ENCODE results near the gene RBM33.

The RBM33 gene

GRCh38 chr7:155796381-155797261, 152.2 kb downstream of the RBM33 start:
- DNase-seq (ENCODE audit: low read depth): no peak

- DNase-seq (ENCODE audit: low read depth): no peak
Measured at GRCh38 chr7:155797262-155798250, 153.1 kb downstream of the RBM33 start.

- DNase-seq (ENCODE audit: low read depth): no peak
Measured at GRCh38 chr7:155798673-155799439, 154.4 kb downstream of the RBM33 start.

GRCh38 chr7:155799514-155799913, 155.1 kb downstream of the RBM33 start:
- DNase-seq (ENCODE audit: low read depth): peak; percentile 19

GRCh38 chr7:155800301-155800700, 155.8 kb downstream of the RBM33 start:
- no peak for DNase-seq (ENCODE audit: low read depth)

- no peak for DNase-seq (ENCODE audit: low read depth)
Measured at GRCh38 chr7:155800741-155801267, 156.3 kb downstream of the RBM33 start.

GRCh38 chr7:155802291-155802690, 157.8 kb downstream of the RBM33 start:
- DNase-seq (ENCODE audit: low read depth): no peak

GRCh38 chr7:155802906-155803417, 158.5 kb downstream of the RBM33 start:
- DNase-seq (ENCODE audit: low read depth): no peak

- no peak for DNase-seq (ENCODE audit: low read depth)
Measured at GRCh38 chr7:155803418-155804376, 159.2 kb downstream of the RBM33 start.

- DNase-seq (ENCODE audit: low read depth): no peak
Measured at GRCh38 chr7:155804431-155804831, 160.0 kb downstream of the RBM33 start.

GRCh38 chr7:155804897-155805825, 160.7 kb downstream of the RBM33 start:
- DNase-seq (ENCODE audit: low read depth): peak; percentile 62

GRCh38 chr7:155805826-155806095, 161.3 kb downstream of the RBM33 start:
- DNase-seq (ENCODE audit: low read depth): no peak

GRCh38 chr7:155806096-155806871, 161.8 kb downstream of the RBM33 start:
- no peak for DNase-seq (ENCODE audit: low read depth)

- no peak for DNase-seq (ENCODE audit: low read depth)
Measured at GRCh38 chr7:155807065-155807671, 162.7 kb downstream of the RBM33 start.

GRCh38 chr7:155807789-155808548, 163.5 kb downstream of the RBM33 start:
- DNase-seq (ENCODE audit: low read depth): no peak

- DNase-seq (ENCODE audit: low read depth): no peak
Measured at GRCh38 chr7:155808549-155809331, 164.3 kb downstream of the RBM33 start.
